Panc1 (cell line): Measurements from ENCODE around the gene BFSP1. TPM values are rescaled to one million over a fixed set of nuclear protein-coding genes. Genes with fewer than 3 reads are reported as not detected.

Experiments
- ATAC-seq: fragments of 200-7000 bp; cut with Tn5 transposase; 2 replicates; pipeline ENCODE4 v1.9.1; 2020; ENCODE audit warnings: mild to moderate bottlenecking, moderate library complexity
- BruUV-seq: library from RNA; stranded (reverse); fragments of 400-500 nt; replicated peaks from 2 replicates; lab custom pipeline; 2021; lab: Mats Ljungman, UMichigan
- CTCF ChIA-PET: fragments of 300-600 bp; sonication (Branson Sonifier 250); formaldehyde crosslinking; loops from one replicate; lab custom pipeline; 2022; ENCODE audit warnings: antibody characterized with exemption; lab: Charles Lee
- POLR2A ChIA-PET: fragments of 300-600 bp; sonication (Branson Sonifier 250); formaldehyde crosslinking; loops from one replicate; lab custom pipeline; 2022; ENCODE audit warnings: antibody characterized with exemption; lab: Charles Lee
- DNase-seq: peaks from one replicate; pipeline ENCODE4 v3.0.0-alpha.2; 2010; ENCODE audit warnings: low read depth, low spot score
- H3K27ac ChIP-seq: 2 replicates; pipeline ENCODE4 v1.5.1; 2011; ENCODE audit warnings: mild to moderate bottlenecking, low read length, inconsistent platforms
- H3K27me3 ChIP-seq: fragments of 200-500 bp; sonication (Bioruptor generic); 2 replicates; pipeline ENCODE4 v1.6.0; 2014; ENCODE audit warnings: low read length, inconsistent platforms; ENCODE audit not compliant: control insufficient read depth, insufficient read depth
- H3K36me3 ChIP-seq: fragments of 200-500 bp; sonication (Bioruptor generic); 2 replicates; pipeline ENCODE4 v1.5.1; 2014; ENCODE audit warnings: inconsistent platforms, mild to moderate bottlenecking, low read length, moderate library complexity; ENCODE audit not compliant: control insufficient read depth, insufficient read depth
- H3K4me1 ChIP-seq: 2 replicates; pipeline ENCODE4 v1.5.1; 2011; ENCODE audit warnings: inconsistent platforms, mild to moderate bottlenecking, low read length, moderate library complexity; ENCODE audit not compliant: control insufficient read depth, insufficient read depth
- H3K4me3 ChIP-seq, 2 experiments: 2 replicates each; pipeline ENCODE4 v1.5.1; 2011 to 2012; ENCODE audit warnings: low read depth in 2 of 2, low read length in 2 of 2, mild to moderate bottlenecking in 2 of 2, inconsistent platforms in 1 of 2, moderate library complexity in 1 of 2
- H3K9me3 ChIP-seq: fragments of 200-500 bp; sonication (Bioruptor generic); 2 replicates; pipeline ENCODE4 v1.5.1; 2014; ENCODE audit warnings: low read depth, mild to moderate bottlenecking, inconsistent platforms, low read length, moderate library complexity; ENCODE audit not compliant: control insufficient read depth, insufficient read depth
- POLR2AphosphoS5 ChIP-seq: IDR thresholded peaks from 2 replicates; pipeline ENCODE4 v1.6.1; 2012; ENCODE audit warnings: mild to moderate bottlenecking, low read depth, low read length, moderate library complexity
- REST ChIP-seq, 2 experiments: IDR thresholded peaks; 2 replicates each; pipeline ENCODE4 v1.6.1; 2011 to 2012; ENCODE audit warnings: low read depth in 2 of 2, control low read depth in 1 of 2, low read length in 1 of 2, mild to moderate bottlenecking in 1 of 2, moderate library complexity in 1 of 2; ENCODE audit not compliant: insufficient read depth in 1 of 2
- SIN3A ChIP-seq: IDR thresholded peaks from 2 replicates; pipeline ENCODE4 v1.6.1; 2012; ENCODE audit warnings: low read depth, mild to moderate bottlenecking, low read length, moderate library complexity, borderline replicate concordance; ENCODE audit not compliant: insufficient read depth
- TCF7L2 ChIP-seq: IDR thresholded peaks from 2 replicates; pipeline ENCODE4 v1.6.1; 2011; ENCODE audit warnings: mild to moderate bottlenecking, low read depth, low read length, inconsistent platforms
- in situ Hi-C: cut with HindIII; loops from 2 replicates; pipeline ENCODE4 v1.10.0; 2016; ENCODE audit warnings: low sequenced_read_pairs, low pct_unique_long_range_greater_than_20kb
- intact Hi-C: fragments of 100-400 bp; cut with micrococcal nuclease; formaldehyde crosslinking; loops from one replicate; pipeline ENCODE4 v1.10.0; 2022; ENCODE audit not compliant: unreplicated experiment
- total RNA-seq: library from RNA; stranded (reverse); gene quantifications from one replicate; pipeline ENCODE4 v1.2.1, GENCODE V29; 2021; ENCODE audit not compliant: unreplicated experiment
- TF ChIP-seq, protein P1 (sequence below): fragments of 450-650 bp; IDR thresholded peaks from 2 replicates; pipeline ENCODE4 v1.5.1; 2017; ENCODE audit warnings: mild to moderate bottlenecking

Gene BFSP1
- total RNA-seq, 1 experiment from 2014 or later = 6.9 TPM

GRCh38 chr20:17560344-17561074, 29.3 kb upstream of the BFSP1 start:
- no peak for ATAC-seq
- Histone ChIP-seq H3K9me3 (no peaks in the 10 kb centered on the region), H3K27me3 (no peaks in the 10 kb centered on the region), H3K36me3 (no peaks in the 10 kb centered on the region; the same call in 1 of the 2 replicates), H3K4me1 (peaks cover 74% of the 10 kb centered on the region), H3K4me3 (no peak overlapping the region), H3K27ac (peak overlapping the region; percentile 100)
- in situ Hi-C loops (no loop called here), intact Hi-C loops (no loop called here)
- ChIA-PET POLR2A (no interaction called here), CTCF (no interaction called here)
- no peak for DNase-seq
- no peak for TF ChIP-seq POLR2AphosphoS5
- TF ChIP-seq TCF7L2 = no peak
- TF ChIP-seq, protein P1, sequence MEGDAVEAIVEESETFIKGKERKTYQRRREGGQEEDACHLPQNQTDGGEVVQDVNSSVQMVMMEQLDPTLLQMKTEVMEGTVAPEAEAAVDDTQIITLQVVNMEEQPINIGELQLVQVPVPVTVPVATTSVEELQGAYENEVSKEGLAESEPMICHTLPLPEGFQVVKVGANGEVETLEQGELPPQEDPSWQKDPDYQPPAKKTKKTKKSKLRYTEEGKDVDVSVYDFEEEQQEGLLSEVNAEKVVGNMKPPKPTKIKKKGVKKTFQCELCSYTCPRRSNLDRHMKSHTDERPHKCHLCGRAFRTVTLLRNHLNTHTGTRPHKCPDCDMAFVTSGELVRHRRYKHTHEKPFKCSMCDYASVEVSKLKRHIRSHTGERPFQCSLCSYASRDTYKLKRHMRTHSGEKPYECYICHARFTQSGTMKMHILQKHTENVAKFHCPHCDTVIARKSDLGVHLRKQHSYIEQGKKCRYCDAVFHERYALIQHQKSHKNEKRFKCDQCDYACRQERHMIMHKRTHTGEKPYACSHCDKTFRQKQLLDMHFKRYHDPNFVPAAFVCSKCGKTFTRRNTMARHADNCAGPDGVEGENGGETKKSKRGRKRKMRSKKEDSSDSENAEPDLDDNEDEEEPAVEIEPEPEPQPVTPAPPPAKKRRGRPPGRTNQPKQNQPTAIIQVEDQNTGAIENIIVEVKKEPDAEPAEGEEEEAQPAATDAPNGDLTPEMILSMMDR = no peak
- TF ChIP-seq REST (IDR thresholded peaks at IDR 0.05; ENCODE audit: insufficient read depth in 1 of 2, low read depth in 2 of 2, low read length in 1 of 2) = no peak
- no peak for TF ChIP-seq SIN3A
- BruUV-seq = no TSS peak

DNA sequence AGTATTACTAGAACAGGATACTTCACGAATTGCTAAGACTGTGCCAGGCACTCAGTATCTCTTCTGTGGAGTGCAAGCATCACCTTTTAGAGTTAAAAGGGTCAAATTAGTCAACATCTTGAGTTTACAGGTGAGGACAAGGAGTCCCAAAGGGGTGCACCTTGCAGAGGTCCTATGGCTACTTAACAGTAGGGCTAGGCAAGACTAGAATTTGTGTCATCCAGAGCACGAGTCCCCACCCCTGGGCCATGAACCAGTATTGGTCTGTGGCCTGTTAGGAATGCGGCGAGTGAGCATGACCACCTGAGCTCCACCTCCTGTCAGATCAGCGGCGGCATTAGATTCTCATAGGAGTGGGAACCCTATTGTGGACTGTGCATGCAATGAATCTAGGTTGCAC, 28.2 kb upstream of the BFSP1 start:
- Histone ChIP-seq H3K4me1 (peaks cover 67% of the 10 kb centered on the region), H3K9me3 (no peaks in the 10 kb centered on the region), H3K27ac (peak overlapping the region; percentile 100), H3K27me3 (no peaks in the 10 kb centered on the region), H3K36me3 (no peaks in the 10 kb centered on the region; the same call in 1 of the 2 replicates), H3K4me3 (no peak overlapping the region)
- DNase-seq (no peak), ATAC-seq (no peak)
- POLR2A ChIA-PET = interaction anchor here (0.6 to 3.6 kb wide), 3 partner anchors 12 to 88 kb away, joined by 3 to 36 read pairs (median 5); partner anchors contain the start of gene DSTN
- no peak for TF ChIP-seq POLR2AphosphoS5
- no peak for TF ChIP-seq TCF7L2
- TF ChIP-seq SIN3A = no peak
- TF ChIP-seq, protein P1 = no peak
- no peak for TF ChIP-seq REST (IDR thresholded peaks at IDR 0.05; ENCODE audit: insufficient read depth in 1 of 2, low read depth in 2 of 2, low read length in 1 of 2)
- BruUV-seq = no TSS peak
- CTCF ChIA-PET = interaction anchor here (0.7 kb wide), 1 partner anchor 43 kb away, joined by 3 read pairs; no protein-coding TSS in a partner anchor
- intact Hi-C loops (no loop called here), in situ Hi-C loops (no loop called here)
